ENCODE results near the gene CLDN1. TPM values are rescaled to one million over a fixed set of nuclear protein-coding genes. Genes with fewer than 3 reads are reported as not detected.

CLDN1 gene
- total RNA-seq, 1 experiment from 2014 or later: 27.1 TPM

DNA sequence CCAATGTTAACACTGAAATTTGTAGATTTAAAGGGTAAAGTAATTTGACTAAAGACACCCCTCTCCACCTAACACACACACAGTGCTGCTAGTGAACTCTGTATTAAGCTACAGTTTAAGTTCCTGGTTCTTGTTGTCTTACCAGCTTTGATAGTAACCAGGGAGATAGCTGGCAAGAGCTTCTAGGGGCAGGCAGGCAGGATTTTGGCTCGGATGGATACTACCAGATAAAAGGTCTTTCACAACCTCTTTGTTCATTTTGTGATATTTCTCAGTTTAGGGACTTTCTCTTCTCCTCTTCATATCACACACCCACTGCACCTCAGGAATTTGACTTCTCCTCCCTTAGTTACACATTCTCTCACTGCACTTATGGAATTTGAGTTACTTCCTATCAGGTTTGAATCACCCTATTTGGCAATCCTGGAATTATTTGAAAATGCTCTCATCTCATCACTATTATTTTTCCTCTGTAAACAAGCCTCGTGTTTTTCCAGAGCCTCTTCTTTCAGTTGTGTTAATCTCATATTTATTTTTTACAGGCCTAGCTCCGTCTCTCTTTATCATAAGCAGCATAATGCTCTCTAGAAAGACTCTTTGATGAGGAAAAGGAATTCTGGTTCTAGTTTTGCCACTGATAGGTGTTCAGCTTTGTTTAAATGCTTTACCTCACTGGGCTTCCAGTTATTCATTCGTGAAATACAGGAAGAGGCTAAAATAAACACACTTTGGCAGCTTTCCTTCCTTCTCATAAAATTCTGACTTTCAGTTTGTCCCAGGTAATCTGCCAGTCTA lies 23.0 kb upstream of the CLDN1 start:
- H4K20me1 ChIP-seq (ENCODE audit: insufficient read depth): no peaks in the 10 kb centered on the region
- POLR2A ChIA-PET (ENCODE audit: unreplicated experiment): interaction anchor here (0.5 to 1.3 kb wide), 9 partner anchors 22 to 1778 kb away, joined by 3 to 15 read pairs (median 4); partner anchors contain the start of genes CLDN1 and P3H2
- DNase-seq: peak; percentile 79 to 100
- peaks cover 28% of the 10 kb centered on the region; the same call in 1 of the 2 replicates for H3K9me3 ChIP-seq (ENCODE audit: insufficient read depth, low read depth)
- CTCF ChIA-PET: interaction anchor here (0.5 to 1.8 kb wide), 6 partner anchors 22 to 356 kb away, joined by 3 to 4 read pairs (median 4); partner anchors contain the start of gene CLDN1
- peak overlapping the region; percentile 69 for H2AFZ ChIP-seq
- no peaks in the 10 kb centered on the region for H3K9me2 ChIP-seq (ENCODE audit: insufficient read depth)
- peak overlapping the region; percentile 50; the same call in 1 of the 2 replicates for H3K4me3 ChIP-seq
- intact Hi-C loops (cut with micrococcal nuclease; ENCODE audit: unreplicated experiment): loop anchor here (1.0 to 5.0 kb wide), 6 partner anchors 22 to 1028 kb away; partner anchors contain the start of gene CLDN1
- no peaks in the 10 kb centered on the region for H3K27me3 ChIP-seq (ENCODE audit: insufficient read depth, low read depth)
- peaks cover 40% of the 10 kb centered on the region for H3K4me1 ChIP-seq (replicated peaks; ENCODE audit: insufficient read depth)
- H3K27ac ChIP-seq: peak overlapping the region; percentile 98
- no peaks in the 10 kb centered on the region for H3K36me3 ChIP-seq (ENCODE audit: low read depth)
- no TSS peak for BruUV-seq (replicated peaks)
- H3K79me2 ChIP-seq (ENCODE audit: low read depth): no peaks in the 10 kb centered on the region
- peak overlapping the region; percentile 89 for H3K4me2 ChIP-seq
- H3F3A ChIP-seq (ENCODE audit: insufficient read depth, low read depth): peaks cover 34% of the 10 kb centered on the region
- no peak for TF ChIP-seq EZH2 (IDR thresholded peaks at IDR 0.05; ENCODE audit: low read depth)
- TF ChIP-seq, protein P1, sequence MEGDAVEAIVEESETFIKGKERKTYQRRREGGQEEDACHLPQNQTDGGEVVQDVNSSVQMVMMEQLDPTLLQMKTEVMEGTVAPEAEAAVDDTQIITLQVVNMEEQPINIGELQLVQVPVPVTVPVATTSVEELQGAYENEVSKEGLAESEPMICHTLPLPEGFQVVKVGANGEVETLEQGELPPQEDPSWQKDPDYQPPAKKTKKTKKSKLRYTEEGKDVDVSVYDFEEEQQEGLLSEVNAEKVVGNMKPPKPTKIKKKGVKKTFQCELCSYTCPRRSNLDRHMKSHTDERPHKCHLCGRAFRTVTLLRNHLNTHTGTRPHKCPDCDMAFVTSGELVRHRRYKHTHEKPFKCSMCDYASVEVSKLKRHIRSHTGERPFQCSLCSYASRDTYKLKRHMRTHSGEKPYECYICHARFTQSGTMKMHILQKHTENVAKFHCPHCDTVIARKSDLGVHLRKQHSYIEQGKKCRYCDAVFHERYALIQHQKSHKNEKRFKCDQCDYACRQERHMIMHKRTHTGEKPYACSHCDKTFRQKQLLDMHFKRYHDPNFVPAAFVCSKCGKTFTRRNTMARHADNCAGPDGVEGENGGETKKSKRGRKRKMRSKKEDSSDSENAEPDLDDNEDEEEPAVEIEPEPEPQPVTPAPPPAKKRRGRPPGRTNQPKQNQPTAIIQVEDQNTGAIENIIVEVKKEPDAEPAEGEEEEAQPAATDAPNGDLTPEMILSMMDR (conservative IDR thresholded peaks at IDR 0.05): no peak

DNA sequence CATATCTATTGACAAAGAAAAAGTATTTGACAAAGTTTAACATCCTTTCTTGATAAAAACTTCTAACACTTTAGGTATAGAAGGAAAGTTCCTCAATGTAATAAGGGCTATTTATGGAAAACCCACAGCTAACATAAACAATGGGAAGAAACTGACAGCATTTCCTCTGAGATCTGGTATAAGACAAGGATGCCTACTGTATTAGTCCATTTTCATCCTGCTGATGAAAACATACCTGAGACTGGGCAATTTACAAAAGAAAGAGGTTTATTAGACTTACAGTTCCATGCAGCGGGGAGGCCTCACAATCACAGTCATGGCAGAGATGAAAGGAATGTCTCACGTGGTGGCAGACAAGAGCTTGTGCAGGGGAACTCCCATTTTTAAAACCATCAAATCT lies 17.8 kb upstream of the CLDN1 start:
- Histone ChIP-seq H3K27me3 (ENCODE audit: insufficient read depth, low read depth) (no peaks in the 10 kb centered on the region), H3K9me3 (ENCODE audit: insufficient read depth, low read depth) (peaks cover 30% of the 10 kb centered on the region; the same call in 1 of the 2 replicates), H3K79me2 (ENCODE audit: low read depth) (no peaks in the 10 kb centered on the region), H3K4me2 (no peak overlapping the region), H3K4me3 (no peak overlapping the region), H4K20me1 (ENCODE audit: insufficient read depth) (no peaks in the 10 kb centered on the region), H3K9me2 (ENCODE audit: insufficient read depth) (no peaks in the 10 kb centered on the region), H3F3A (ENCODE audit: insufficient read depth, low read depth) (peaks cover 23% of the 10 kb centered on the region), H2AFZ (no peak overlapping the region), H3K4me1 (replicated peaks; ENCODE audit: insufficient read depth) (peaks cover 30% of the 10 kb centered on the region), H3K36me3 (ENCODE audit: low read depth) (no peaks in the 10 kb centered on the region), H3K27ac (no peak overlapping the region)
- CTCF ChIA-PET: no interaction called here
- no TSS peak for BruUV-seq (replicated peaks)
- TF ChIP-seq, protein P1 (conservative IDR thresholded peaks at IDR 0.05): no peak
- TF ChIP-seq EZH2 (IDR thresholded peaks at IDR 0.05; ENCODE audit: low read depth): no peak
- no peak for DNase-seq
- POLR2A ChIA-PET (ENCODE audit: unreplicated experiment): no interaction called here
- intact Hi-C loops (cut with micrococcal nuclease; ENCODE audit: unreplicated experiment): no loop called here

DNA sequence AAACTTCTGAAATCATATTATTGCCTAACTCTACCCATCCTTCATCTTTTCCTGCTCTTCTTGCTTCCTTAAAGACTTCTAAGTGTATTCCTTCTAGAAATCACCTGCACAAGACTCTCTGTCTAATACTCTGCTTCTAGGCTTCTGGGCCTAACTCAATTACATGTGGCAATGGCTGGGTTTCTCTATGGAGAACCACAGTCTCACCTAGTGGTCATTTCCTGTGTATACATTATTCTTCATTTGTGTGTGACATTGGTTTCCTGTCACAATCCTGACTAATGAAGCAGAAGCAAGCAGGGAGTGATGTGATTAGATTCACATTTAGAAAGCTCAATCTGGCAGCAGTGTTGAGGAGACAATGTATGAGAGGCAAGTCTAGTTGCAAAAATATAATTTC lies 16.9 kb upstream of the CLDN1 start:
- H3K9me2 ChIP-seq (ENCODE audit: insufficient read depth): no peaks in the 10 kb centered on the region
- H3K79me2 ChIP-seq (ENCODE audit: low read depth): no peaks in the 10 kb centered on the region
- no peaks in the 10 kb centered on the region for H4K20me1 ChIP-seq (ENCODE audit: insufficient read depth)
- H3K9me3 ChIP-seq (ENCODE audit: insufficient read depth, low read depth): peaks cover 30% of the 10 kb centered on the region; the same call in 1 of the 2 replicates
- peaks cover 21% of the 10 kb centered on the region for H3K4me1 ChIP-seq (replicated peaks; ENCODE audit: insufficient read depth)
- ChIA-PET POLR2A (ENCODE audit: unreplicated experiment) (no interaction called here), CTCF (no interaction called here)
- no peak for DNase-seq
- H3F3A ChIP-seq (ENCODE audit: insufficient read depth, low read depth): peaks cover 17% of the 10 kb centered on the region
- intact Hi-C loops (cut with micrococcal nuclease; ENCODE audit: unreplicated experiment): no loop called here
- H3K27me3 ChIP-seq (ENCODE audit: insufficient read depth, low read depth): no peaks in the 10 kb centered on the region
- H3K4me2 ChIP-seq: no peak overlapping the region
- no peaks in the 10 kb centered on the region for H3K36me3 ChIP-seq (ENCODE audit: low read depth)
- no peak for TF ChIP-seq EZH2 (IDR thresholded peaks at IDR 0.05; ENCODE audit: low read depth)
- TF ChIP-seq, protein P1 (conservative IDR thresholded peaks at IDR 0.05): peak; percentile 41
- H3K27ac ChIP-seq: peak overlapping the region; percentile 38
- H3K4me3 ChIP-seq: no peak overlapping the region
- peak overlapping the region; percentile 18; the same call in 1 of the 2 replicates for H2AFZ ChIP-seq
- BruUV-seq (replicated peaks): no TSS peak
